ENCODE data around the gene PRLR. TPM values are rescaled to one million over a fixed set of nuclear protein-coding genes. Genes with fewer than 3 reads are reported as not detected.
A peak's percentile ranks its signal among the peaks of the same experiment; 100 is the strongest.
"Not testable (repeated sequence)": the region's sequence is repeated elsewhere in the genome, so short reads cannot be mapped to it uniquely, and the experiment has no call there.

PRLR gene
- total RNA-seq, 1 experiment from 2014 or later: not detected

DNA sequence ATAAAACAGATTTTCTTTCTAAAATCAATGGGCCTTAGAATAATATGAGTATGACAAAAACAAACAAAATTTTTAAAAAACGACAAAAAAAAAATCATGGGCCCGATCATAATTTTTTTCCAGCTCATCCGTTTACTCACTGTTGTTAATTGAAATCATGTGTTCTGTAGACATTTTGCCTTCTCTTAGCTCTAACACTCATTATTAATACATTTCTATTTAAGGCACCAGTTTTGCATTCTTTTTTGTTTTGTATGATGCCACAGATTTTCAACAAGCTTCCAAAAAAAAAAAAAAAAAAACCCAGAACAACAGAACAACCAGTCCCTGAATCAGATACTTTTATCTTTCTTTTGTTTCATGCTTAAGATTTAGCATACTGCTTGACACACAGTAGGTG is 86.4 kb downstream of the PRLR start:
- no peak for DNase-seq (ENCODE audit: low spot score)
- in situ Hi-C loops (cut with HindIII; ENCODE audit: low sequenced_read_pairs): no loop called here

DNA sequence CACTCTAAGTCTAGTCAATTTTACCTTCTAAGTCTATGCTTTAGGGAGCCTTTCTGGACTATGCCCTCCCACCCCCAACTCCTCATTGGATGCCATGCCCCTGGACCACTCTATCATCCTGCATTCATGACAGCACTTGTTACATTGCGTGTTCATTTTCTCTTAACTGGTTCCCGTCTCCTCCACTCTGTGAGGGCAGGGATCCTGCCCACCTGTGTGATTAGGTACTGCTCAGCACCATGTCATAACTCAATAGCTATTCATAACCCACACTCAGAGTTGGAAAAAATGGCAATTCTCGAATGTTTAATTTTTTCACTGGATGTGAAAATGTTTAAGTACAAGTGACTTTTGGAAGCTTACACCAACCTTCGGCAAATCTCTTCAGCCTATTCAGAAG is 88.5 kb downstream of the PRLR start:
- in situ Hi-C loops (cut with HindIII; ENCODE audit: low sequenced_read_pairs): no loop called here
- no peak for DNase-seq (ENCODE audit: low spot score)

DNA sequence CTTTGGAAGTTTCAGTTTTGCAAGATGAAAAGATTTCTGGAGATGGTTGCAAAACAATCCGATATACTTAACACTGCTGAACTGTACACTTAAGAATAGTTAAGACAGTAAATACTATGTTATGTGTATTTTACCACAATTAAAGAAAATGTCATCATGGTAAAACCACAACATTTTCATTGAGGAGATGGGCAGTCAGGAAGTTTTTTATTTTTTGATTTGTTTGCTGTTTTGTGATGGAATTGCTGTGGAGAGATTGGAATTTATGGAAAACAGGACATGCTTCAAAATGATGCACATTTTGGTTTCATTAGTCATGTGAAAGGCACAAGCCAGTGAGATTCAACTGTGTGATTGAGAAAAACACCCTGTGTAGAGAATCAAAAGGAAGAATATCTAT is 92.1 kb downstream of the PRLR start:
- no peak for DNase-seq (ENCODE audit: low spot score)

GRCh38 chr5:35136386-35136785 is 93.9 kb downstream of the PRLR start:
- in situ Hi-C loops (cut with HindIII; ENCODE audit: low sequenced_read_pairs): no loop called here
- DNase-seq (ENCODE audit: low spot score): no peak

More for the DNA sequence above, 92.1 kb downstream of the PRLR start:
- in situ Hi-C loops (cut with HindIII; ENCODE audit: low sequenced_read_pairs): no loop called here

GRCh38 chr5:35135239-35135700 is 95.0 kb downstream of the PRLR start:
- in situ Hi-C loops (cut with HindIII; ENCODE audit: low sequenced_read_pairs): no loop called here
- no peak for DNase-seq (ENCODE audit: low spot score)

- DNase-seq (ENCODE audit: low spot score): no peak
- in situ Hi-C loops (cut with HindIII; ENCODE audit: low sequenced_read_pairs): no loop called here
Measured at GRCh38 chr5:35134278-35135030, 95.8 kb downstream of the PRLR start.

DNA sequence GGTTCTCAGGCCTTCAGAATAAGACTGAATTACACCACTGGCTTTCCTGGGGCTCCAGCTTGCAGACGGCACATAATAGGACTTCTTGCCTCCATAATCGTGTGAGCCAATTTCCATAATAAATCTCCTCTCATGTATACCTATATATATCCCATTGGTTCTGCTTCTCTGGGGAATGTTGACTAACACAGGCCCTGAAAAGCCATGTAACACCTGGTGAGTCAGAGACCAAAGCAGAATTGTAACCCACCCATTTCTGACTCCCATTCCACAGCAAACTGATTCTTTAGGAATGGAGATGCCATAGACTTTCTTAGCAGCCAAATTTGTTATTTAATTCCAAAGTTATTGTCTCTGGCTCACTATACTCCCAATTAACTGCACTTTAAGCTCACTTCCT is 97.1 kb downstream of the PRLR start:
- no peak for DNase-seq (ENCODE audit: low spot score)
- in situ Hi-C loops (cut with HindIII; ENCODE audit: low sequenced_read_pairs): no loop called here

DNA sequence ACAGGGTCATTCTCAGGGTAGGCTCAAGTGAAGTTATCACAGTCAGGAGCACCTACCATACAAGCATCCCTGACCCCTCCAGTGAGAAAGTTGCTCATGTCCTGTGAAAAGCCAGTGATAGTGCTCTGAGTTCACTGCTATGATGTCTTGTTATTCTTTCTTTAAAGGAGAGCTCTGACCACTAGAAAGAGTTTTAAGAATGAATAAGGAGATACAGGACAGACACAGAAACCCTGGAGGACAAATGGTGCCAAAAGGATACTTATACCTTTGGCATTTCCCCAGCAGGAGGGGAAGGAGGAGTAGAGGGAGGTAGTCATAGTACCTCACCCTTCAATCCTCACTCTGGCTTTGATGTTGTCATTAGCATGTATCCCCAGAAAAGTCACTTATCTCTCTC is 98.6 kb downstream of the PRLR start:
- in situ Hi-C loops (cut with HindIII; ENCODE audit: low sequenced_read_pairs): no loop called here
- DNase-seq (ENCODE audit: low spot score): no peak

DNA sequence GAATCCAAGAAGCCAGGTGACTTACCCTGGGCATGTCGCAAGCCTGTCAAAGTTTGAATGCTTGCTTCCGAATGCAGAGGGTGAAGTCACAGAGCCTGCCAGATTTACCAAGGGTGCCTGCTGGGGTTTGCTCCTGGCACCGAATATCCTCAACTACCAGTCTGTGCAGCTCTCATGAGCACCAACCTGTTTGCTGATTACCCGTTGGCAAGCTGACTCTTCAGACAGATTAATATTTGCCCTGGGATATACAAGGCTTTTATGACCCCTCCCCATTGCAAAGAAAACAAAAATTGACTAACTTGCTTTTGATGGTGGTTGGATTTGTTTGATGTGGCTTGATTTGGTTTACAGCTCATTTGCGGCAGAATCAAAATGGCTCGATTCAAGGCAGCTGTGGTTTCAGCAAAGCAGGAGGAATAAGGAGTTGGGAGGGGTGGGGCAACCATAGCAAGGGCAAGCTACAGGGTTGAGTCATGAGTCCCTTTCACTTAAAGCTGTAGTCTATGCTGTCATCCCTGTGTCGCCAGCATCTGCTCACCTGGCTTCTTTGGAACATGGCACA is 100.3 kb downstream of the PRLR start:
- in situ Hi-C loops (cut with HindIII; ENCODE audit: low sequenced_read_pairs): no loop called here
- DNase-seq (ENCODE audit: low spot score): peak; percentile 17

DNA sequence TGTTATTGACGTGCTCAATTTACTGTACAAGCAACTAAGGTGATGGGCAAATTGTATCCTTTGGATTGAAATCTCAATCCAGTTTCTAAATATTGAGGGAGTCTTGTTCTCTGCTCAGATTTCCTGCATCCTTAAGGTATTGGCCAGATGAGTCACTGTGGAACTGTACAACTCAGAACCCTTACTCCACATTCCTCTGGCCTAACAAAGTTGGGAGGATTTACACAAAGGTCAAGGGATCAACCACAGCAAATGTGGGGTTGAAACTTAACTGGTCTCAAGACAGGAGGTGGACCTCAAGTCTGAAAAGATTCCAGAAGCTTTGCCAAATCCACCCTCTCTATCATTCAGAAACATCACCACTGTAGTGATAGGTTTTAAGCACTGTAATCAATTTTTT is 101.0 kb downstream of the PRLR start:
- in situ Hi-C loops (cut with HindIII; ENCODE audit: low sequenced_read_pairs): no loop called here
- DNase-seq (ENCODE audit: low spot score): no peak

- DNase-seq (ENCODE audit: low spot score): no peak
- in situ Hi-C loops (cut with HindIII; ENCODE audit: low sequenced_read_pairs): no loop called here
Measured at GRCh38 chr5:35127006-35127405, 103.3 kb downstream of the PRLR start.

DNA sequence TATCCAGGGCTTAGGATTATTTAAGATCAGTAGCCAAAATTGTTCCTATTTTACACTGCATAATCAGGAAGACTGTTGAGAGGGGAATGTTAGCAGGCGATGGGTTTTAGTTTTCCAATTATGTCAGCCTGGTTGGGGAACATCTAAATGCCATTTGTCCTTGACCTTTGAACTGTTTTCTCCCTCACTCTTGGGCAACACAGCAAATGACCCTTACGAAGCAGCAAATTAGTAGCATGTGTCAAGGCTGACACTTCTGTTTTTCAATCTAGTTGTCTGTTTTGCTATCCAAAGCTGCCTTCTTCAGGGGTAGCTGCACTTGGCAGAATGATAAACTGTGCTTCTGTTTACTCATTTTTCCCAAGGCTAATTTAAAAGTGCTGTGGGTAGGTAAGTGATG is 104.5 kb downstream of the PRLR start:
- in situ Hi-C loops (cut with HindIII; ENCODE audit: low sequenced_read_pairs): no loop called here
- DNase-seq (ENCODE audit: low spot score): no peak

- in situ Hi-C loops (cut with HindIII; ENCODE audit: low sequenced_read_pairs): no loop called here
- no peak for DNase-seq (ENCODE audit: low spot score)
Measured at GRCh38 chr5:35124932-35125331, 105.4 kb downstream of the PRLR start.

DNA sequence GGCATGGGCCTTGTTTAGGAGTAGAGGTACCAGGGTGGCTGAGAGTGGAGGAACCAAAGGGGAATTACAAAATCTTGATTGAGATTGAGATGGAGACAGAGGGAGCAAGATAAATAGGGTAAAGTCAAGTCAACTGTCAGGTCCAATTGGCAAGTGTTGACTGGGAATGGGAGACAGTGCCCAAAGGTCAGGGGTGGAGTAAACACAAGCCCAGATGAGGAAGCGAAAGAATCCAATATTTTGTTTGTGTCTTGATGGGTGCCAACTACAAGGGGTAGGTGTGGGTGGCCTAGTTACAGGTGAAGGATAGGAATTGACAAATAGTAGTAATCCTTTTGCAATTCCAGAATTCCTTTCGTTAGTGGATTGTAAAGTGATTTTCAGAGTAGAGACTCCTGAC is 107.5 kb downstream of the PRLR start:
- in situ Hi-C loops (cut with HindIII; ENCODE audit: low sequenced_read_pairs): no loop called here
- no peak for DNase-seq (ENCODE audit: low spot score)

- in situ Hi-C loops (cut with HindIII; ENCODE audit: low sequenced_read_pairs): no loop called here
- no peak for DNase-seq (ENCODE audit: low spot score)
Measured at GRCh38 chr5:35120715-35121114, 109.6 kb downstream of the PRLR start.

GRCh38 chr5:35117967-35118366 is 112.3 kb downstream of the PRLR start:
- no peak for DNase-seq (ENCODE audit: low spot score)
- in situ Hi-C loops (cut with HindIII; ENCODE audit: low sequenced_read_pairs): no loop called here

DNA sequence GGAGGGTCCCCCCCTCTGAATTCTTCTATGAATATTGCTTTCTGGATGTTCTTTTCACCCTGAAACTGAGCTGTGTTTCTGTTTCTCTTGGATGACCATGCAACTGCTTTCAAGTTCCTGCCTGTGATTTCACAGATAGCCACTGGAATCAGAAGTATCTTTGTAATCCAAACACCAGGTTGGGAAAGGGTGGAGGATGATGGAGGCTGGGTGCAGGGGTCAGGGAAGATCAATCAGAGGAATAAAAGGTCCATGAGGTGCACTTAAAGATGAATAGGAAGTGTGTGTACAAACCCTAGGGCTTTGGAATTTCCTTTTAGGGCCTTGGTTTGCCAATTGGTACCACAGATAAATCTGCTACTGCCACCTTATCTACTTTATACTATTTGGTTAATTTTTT is 114.4 kb downstream of the PRLR start:
- in situ Hi-C loops (cut with HindIII; ENCODE audit: low sequenced_read_pairs): no loop called here
- no peak for DNase-seq (ENCODE audit: low spot score)

GRCh38 chr5:35114698-35115097 is 115.6 kb downstream of the PRLR start:
- DNase-seq (ENCODE audit: low spot score): no peak
- in situ Hi-C loops (cut with HindIII; ENCODE audit: low sequenced_read_pairs): no loop called here

- no peak for DNase-seq (ENCODE audit: low spot score)
- in situ Hi-C loops (cut with HindIII; ENCODE audit: low sequenced_read_pairs): no loop called here
Measured at GRCh38 chr5:35112300-35112699, 118.0 kb downstream of the PRLR start.

- DNase-seq (ENCODE audit: low spot score); in situ Hi-C loops (cut with HindIII; ENCODE audit: low sequenced_read_pairs): not testable (repeated sequence)
Measured at GRCh38 chr5:35104550-35104949, 125.7 kb downstream of the PRLR start.

DNA sequence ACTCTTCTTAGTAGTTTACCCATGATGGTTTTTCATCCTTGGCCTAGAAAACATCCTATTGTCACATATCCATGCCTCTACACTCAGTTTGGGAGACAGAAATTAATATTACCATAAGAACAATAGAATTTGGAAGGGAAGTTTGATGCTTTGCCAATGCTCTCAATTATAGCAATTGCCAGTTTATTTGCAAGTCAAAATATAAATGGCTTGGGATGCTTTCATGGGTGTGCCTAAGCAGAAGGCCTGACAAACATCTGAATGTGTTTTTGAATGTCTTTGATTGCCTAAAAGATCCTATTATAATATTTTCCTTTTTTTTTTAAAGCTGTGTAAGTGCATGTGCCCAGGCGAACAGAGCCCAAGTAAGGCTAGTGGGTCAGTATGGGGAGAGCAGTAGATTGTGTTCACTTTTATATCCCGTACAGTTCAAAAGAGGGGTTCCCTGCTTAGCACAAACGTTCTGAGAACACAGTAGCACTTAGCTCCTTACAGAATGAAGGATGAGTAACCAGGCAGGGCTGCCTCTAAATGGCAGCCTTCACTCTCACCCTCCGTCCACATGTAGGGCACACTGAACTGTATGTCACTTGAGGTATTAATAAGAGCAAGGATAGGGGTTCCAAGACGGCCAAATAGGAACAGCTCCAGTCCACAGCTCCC is 126.5 kb downstream of the PRLR start:
- in situ Hi-C loops (cut with HindIII; ENCODE audit: low sequenced_read_pairs): no loop called here
- DNase-seq (ENCODE audit: low spot score): no peak

Data from G401 (cell line).